Panc1 (cell line): ENCODE results near the gene F5. TPM values are rescaled to one million over a fixed set of nuclear protein-coding genes. Genes with fewer than 3 reads are reported as not detected.

Source experiments
- ATAC-seq: fragments of 200-7000 bp; cut with Tn5 transposase; 2 replicates; pipeline ENCODE4 v1.9.1; 2020; ENCODE audit warnings: mild to moderate bottlenecking, moderate library complexity
- BruUV-seq: library from RNA; stranded (reverse); fragments of 400-500 nt; replicated peaks from 2 replicates; lab custom pipeline; 2021; lab: Mats Ljungman, UMichigan
- CTCF ChIA-PET: fragments of 300-600 bp; sonication (Branson Sonifier 250); formaldehyde crosslinking; loops from one replicate; lab custom pipeline; 2022; ENCODE audit warnings: antibody characterized with exemption; lab: Charles Lee
- POLR2A ChIA-PET: fragments of 300-600 bp; sonication (Branson Sonifier 250); formaldehyde crosslinking; loops from one replicate; lab custom pipeline; 2022; ENCODE audit warnings: antibody characterized with exemption; lab: Charles Lee
- DNase-seq: peaks from one replicate; pipeline ENCODE4 v3.0.0-alpha.2; 2010; ENCODE audit warnings: low read depth, low spot score
- H3K27ac ChIP-seq: 2 replicates; pipeline ENCODE4 v1.5.1; 2011; ENCODE audit warnings: mild to moderate bottlenecking, low read length, inconsistent platforms
- H3K27me3 ChIP-seq: fragments of 200-500 bp; sonication (Bioruptor generic); 2 replicates; pipeline ENCODE4 v1.6.0; 2014; ENCODE audit warnings: low read length, inconsistent platforms; ENCODE audit not compliant: control insufficient read depth, insufficient read depth
- H3K36me3 ChIP-seq: fragments of 200-500 bp; sonication (Bioruptor generic); 2 replicates; pipeline ENCODE4 v1.5.1; 2014; ENCODE audit warnings: inconsistent platforms, mild to moderate bottlenecking, low read length, moderate library complexity; ENCODE audit not compliant: control insufficient read depth, insufficient read depth
- H3K4me1 ChIP-seq: 2 replicates; pipeline ENCODE4 v1.5.1; 2011; ENCODE audit warnings: inconsistent platforms, mild to moderate bottlenecking, low read length, moderate library complexity; ENCODE audit not compliant: control insufficient read depth, insufficient read depth
- H3K4me3 ChIP-seq, 2 experiments: 2 replicates each; pipeline ENCODE4 v1.5.1; 2011 to 2012; ENCODE audit warnings: low read depth in 2 of 2, low read length in 2 of 2, mild to moderate bottlenecking in 2 of 2, inconsistent platforms in 1 of 2, moderate library complexity in 1 of 2
- H3K9me3 ChIP-seq: fragments of 200-500 bp; sonication (Bioruptor generic); 2 replicates; pipeline ENCODE4 v1.5.1; 2014; ENCODE audit warnings: low read depth, mild to moderate bottlenecking, inconsistent platforms, low read length, moderate library complexity; ENCODE audit not compliant: control insufficient read depth, insufficient read depth
- POLR2AphosphoS5 ChIP-seq: IDR thresholded peaks from 2 replicates; pipeline ENCODE4 v1.6.1; 2012; ENCODE audit warnings: mild to moderate bottlenecking, low read depth, low read length, moderate library complexity
- SIN3A ChIP-seq: IDR thresholded peaks from 2 replicates; pipeline ENCODE4 v1.6.1; 2012; ENCODE audit warnings: low read depth, mild to moderate bottlenecking, low read length, moderate library complexity, borderline replicate concordance; ENCODE audit not compliant: insufficient read depth
- TCF7L2 ChIP-seq: IDR thresholded peaks from 2 replicates; pipeline ENCODE4 v1.6.1; 2011; ENCODE audit warnings: mild to moderate bottlenecking, low read depth, low read length, inconsistent platforms
- in situ Hi-C: cut with HindIII; loops from 2 replicates; pipeline ENCODE4 v1.10.0; 2016; ENCODE audit warnings: low sequenced_read_pairs, low pct_unique_long_range_greater_than_20kb
- intact Hi-C: fragments of 100-400 bp; cut with micrococcal nuclease; formaldehyde crosslinking; loops from one replicate; pipeline ENCODE4 v1.10.0; 2022; ENCODE audit not compliant: unreplicated experiment
- total RNA-seq: library from RNA; stranded (reverse); gene quantifications from one replicate; pipeline ENCODE4 v1.2.1, GENCODE V29; 2021; ENCODE audit not compliant: unreplicated experiment
- TF ChIP-seq, protein P1 (sequence below), 2 experiments: IDR thresholded peaks; 2 replicates each; pipeline ENCODE4 v1.6.1; 2011 to 2012; ENCODE audit warnings: low read depth in 2 of 2, control low read depth in 1 of 2, low read length in 1 of 2, mild to moderate bottlenecking in 1 of 2, moderate library complexity in 1 of 2; ENCODE audit not compliant: insufficient read depth in 1 of 2
- TF ChIP-seq, protein P2 (sequence below): fragments of 450-650 bp; IDR thresholded peaks from 2 replicates; pipeline ENCODE4 v1.5.1; 2017; ENCODE audit warnings: mild to moderate bottlenecking

Gene F5
- total RNA-seq, 1 experiment from 2014 or later, result 0.08 TPM

DNA sequence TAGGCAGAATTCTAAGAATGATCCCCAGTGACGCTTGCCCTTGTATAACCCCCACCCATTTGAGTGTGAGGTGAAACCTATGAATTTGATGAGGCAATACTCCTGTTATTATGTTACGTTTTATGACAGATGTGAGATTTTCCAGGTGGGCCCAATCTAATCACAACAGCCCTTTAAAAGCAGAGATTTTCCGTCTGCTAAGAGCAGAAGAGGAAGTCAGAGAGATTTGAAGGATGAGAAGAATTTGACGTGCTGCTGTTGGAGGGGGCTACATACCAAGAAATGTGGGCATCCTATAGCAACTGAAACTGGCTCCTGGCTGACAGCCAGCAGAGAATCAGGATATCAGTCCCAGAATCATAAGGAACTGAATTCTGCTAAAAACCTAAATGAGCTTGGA lies 98.1 kb downstream of the F5 start:
- CTCF ChIA-PET, result no interaction called here
- H3K27me3 ChIP-seq, result no peaks in the 10 kb centered on the region
- ATAC-seq (no peak), DNase-seq (no peak)
- peak overlapping the region; percentile 97; the same call in 1 of the 2 replicates for H3K27ac ChIP-seq
- intact Hi-C loops, result loop anchor here (5.0 kb wide), 1 partner anchor 121 kb away; the partner anchor contains the start of genes BLZF1 and NME7
- TF ChIP-seq, protein P1, sequence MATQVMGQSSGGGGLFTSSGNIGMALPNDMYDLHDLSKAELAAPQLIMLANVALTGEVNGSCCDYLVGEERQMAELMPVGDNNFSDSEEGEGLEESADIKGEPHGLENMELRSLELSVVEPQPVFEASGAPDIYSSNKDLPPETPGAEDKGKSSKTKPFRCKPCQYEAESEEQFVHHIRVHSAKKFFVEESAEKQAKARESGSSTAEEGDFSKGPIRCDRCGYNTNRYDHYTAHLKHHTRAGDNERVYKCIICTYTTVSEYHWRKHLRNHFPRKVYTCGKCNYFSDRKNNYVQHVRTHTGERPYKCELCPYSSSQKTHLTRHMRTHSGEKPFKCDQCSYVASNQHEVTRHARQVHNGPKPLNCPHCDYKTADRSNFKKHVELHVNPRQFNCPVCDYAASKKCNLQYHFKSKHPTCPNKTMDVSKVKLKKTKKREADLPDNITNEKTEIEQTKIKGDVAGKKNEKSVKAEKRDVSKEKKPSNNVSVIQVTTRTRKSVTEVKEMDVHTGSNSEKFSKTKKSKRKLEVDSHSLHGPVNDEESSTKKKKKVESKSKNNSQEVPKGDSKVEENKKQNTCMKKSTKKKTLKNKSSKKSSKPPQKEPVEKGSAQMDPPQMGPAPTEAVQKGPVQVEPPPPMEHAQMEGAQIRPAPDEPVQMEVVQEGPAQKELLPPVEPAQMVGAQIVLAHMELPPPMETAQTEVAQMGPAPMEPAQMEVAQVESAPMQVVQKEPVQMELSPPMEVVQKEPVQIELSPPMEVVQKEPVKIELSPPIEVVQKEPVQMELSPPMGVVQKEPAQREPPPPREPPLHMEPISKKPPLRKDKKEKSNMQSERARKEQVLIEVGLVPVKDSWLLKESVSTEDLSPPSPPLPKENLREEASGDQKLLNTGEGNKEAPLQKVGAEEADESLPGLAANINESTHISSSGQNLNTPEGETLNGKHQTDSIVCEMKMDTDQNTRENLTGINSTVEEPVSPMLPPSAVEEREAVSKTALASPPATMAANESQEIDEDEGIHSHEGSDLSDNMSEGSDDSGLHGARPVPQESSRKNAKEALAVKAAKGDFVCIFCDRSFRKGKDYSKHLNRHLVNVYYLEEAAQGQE (IDR thresholded peaks at IDR 0.05; ENCODE audit: insufficient read depth in 1 of 2, low read depth in 2 of 2, low read length in 1 of 2), result no peak
- TF ChIP-seq, protein P2, sequence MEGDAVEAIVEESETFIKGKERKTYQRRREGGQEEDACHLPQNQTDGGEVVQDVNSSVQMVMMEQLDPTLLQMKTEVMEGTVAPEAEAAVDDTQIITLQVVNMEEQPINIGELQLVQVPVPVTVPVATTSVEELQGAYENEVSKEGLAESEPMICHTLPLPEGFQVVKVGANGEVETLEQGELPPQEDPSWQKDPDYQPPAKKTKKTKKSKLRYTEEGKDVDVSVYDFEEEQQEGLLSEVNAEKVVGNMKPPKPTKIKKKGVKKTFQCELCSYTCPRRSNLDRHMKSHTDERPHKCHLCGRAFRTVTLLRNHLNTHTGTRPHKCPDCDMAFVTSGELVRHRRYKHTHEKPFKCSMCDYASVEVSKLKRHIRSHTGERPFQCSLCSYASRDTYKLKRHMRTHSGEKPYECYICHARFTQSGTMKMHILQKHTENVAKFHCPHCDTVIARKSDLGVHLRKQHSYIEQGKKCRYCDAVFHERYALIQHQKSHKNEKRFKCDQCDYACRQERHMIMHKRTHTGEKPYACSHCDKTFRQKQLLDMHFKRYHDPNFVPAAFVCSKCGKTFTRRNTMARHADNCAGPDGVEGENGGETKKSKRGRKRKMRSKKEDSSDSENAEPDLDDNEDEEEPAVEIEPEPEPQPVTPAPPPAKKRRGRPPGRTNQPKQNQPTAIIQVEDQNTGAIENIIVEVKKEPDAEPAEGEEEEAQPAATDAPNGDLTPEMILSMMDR, result no peak
- TF ChIP-seq SIN3A (no peak), POLR2AphosphoS5 (no peak), TCF7L2 (no peak)
- no TSS peak for BruUV-seq
- H3K4me1 ChIP-seq, result peaks cover 25% of the 10 kb centered on the region
- no peaks in the 10 kb centered on the region for H3K9me3 ChIP-seq
- H3K36me3 ChIP-seq, result no peaks in the 10 kb centered on the region
- H3K4me3 ChIP-seq, result peak overlapping the region in 1 of 2 experiments; percentile 87; a peak in 2 of 4 replicates
- POLR2A ChIA-PET, result no interaction called here
- in situ Hi-C loops, result no loop called here

DNA sequence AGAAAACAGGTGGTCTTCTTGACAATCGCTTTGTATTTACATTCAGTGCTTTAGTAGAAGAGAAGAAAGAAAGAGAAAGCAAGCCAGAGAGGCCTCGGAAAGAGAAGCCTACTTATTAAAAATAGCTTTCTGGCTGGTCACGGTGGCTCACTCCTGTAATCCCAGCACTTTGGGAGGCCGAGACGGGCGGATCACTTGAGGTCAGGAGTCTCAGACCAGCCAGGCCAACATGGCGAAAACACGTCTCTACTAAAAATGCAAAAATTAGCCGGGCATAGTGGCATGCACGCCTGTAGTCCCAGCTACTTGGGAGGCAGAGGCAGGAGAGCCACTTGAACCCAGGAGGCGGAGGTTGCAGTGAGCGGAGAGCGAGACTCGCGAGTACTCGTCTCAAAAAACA lies 98.7 kb downstream of the F5 start:
- no peak for DNase-seq
- POLR2A ChIA-PET, result no interaction called here
- no peak for ATAC-seq
- intact Hi-C loops, result loop anchor here (5.0 kb wide), 1 partner anchor 120 kb away; the partner anchor contains the start of genes BLZF1 and NME7
- BruUV-seq, result no TSS peak
- in situ Hi-C loops, result no loop called here
- Histone ChIP-seq H3K27ac (peak overlapping the region; percentile 97), H3K27me3 (no peaks in the 10 kb centered on the region), H3K4me1 (peaks cover 27% of the 10 kb centered on the region), H3K36me3 (no peaks in the 10 kb centered on the region), H3K9me3 (no peaks in the 10 kb centered on the region), H3K4me3 (peak overlapping the region; percentile 84 to 87)
- TF ChIP-seq POLR2AphosphoS5 (no peak), SIN3A (no peak), TCF7L2 (no peak)
- TF ChIP-seq, protein P1 (IDR thresholded peaks at IDR 0.05; ENCODE audit: insufficient read depth in 1 of 2, low read depth in 2 of 2, low read length in 1 of 2), result no peak
- TF ChIP-seq, protein P2, result no peak
- CTCF ChIA-PET, result no interaction called here
